IMR-90 (cell line): ENCODE measurements around the gene RAB27A. TPM values are rescaled to one million over a fixed set of nuclear protein-coding genes. Genes with fewer than 3 reads are reported as not detected.

Source experiments
- ATAC-seq: fragments of 200-7000 bp; cut with Tn5 transposase; 2 replicates; pipeline ENCODE4 v1.9.1; 2020; ENCODE audit warnings: low read depth, mild to moderate bottlenecking, moderate library complexity
- BruUV-seq: library from RNA; stranded (reverse); fragments of 400-500 nt; replicated peaks from 2 replicates; lab custom pipeline; 2021; lab: Mats Ljungman, UMichigan
- CTCF ChIA-PET: fragments of 300-600 bp; formaldehyde crosslinking; extraction: SDS; loops from one replicate; lab custom pipeline; 2021; ENCODE audit warnings: antibody characterized with exemption; lab: Yijun Ruan, JAX
- POLR2A ChIA-PET: fragments of 300-600 bp; sonication (Branson Sonifier 250); formaldehyde crosslinking; loops from one replicate; lab custom pipeline; 2022; ENCODE audit warnings: antibody characterized with exemption; ENCODE audit not compliant: unreplicated experiment; lab: Charles Lee
- DNase-seq: peaks from one replicate; pipeline ENCODE4 v3.0.0; 2013
- H2AFZ ChIP-seq: replicated peaks from 2 replicates; pipeline ENCODE3; 2013; ENCODE audit warnings: low read length, mild to moderate bottlenecking; ENCODE audit not compliant: poor library complexity
- H2AK5ac ChIP-seq: 2 replicates; pipeline ENCODE4 v1.6.1; 2013; ENCODE audit warnings: low read depth, low read length, inconsistent platforms
- H2AK9ac ChIP-seq: replicated peaks from 2 replicates; pipeline ENCODE3; 2013; ENCODE audit warnings: mild to moderate bottlenecking, low read depth, low read length, moderate library complexity; ENCODE audit not compliant: poor library complexity
- H2BK120ac ChIP-seq: 2 replicates; pipeline ENCODE4 v1.6.1; 2013; ENCODE audit warnings: low read depth, low read length, inconsistent platforms
- H2BK15ac ChIP-seq: 3 replicates; pipeline ENCODE4 v1.6.1; 2013; ENCODE audit warnings: low read depth, low read length, inconsistent platforms
- H2BK20ac ChIP-seq: 2 replicates; pipeline ENCODE4 v1.6.1; 2013; ENCODE audit warnings: low read depth, mild to moderate bottlenecking, inconsistent platforms, low read length, moderate library complexity
- H2BK5ac ChIP-seq: 2 replicates; pipeline ENCODE4 v1.6.1; 2013; ENCODE audit warnings: mild to moderate bottlenecking, low read depth, low read length, inconsistent platforms; ENCODE audit not compliant: poor library complexity, severe bottlenecking
- H3K14ac ChIP-seq: replicated peaks from 2 replicates; pipeline ENCODE4 v1.6.1; 2013; ENCODE audit warnings: low read depth, low read length, inconsistent platforms
- H3K18ac ChIP-seq: 2 replicates; pipeline ENCODE4 v1.6.1; 2013; ENCODE audit warnings: low read depth, low read length, control low read depth
- H3K23ac ChIP-seq: 2 replicates; pipeline ENCODE4 v1.6.1; 2013; ENCODE audit warnings: low read depth, low read length, inconsistent platforms
- H3K27ac ChIP-seq: 2 replicates; pipeline ENCODE4 v1.5.1; 2013; ENCODE audit warnings: mild to moderate bottlenecking, control low read depth, low read length; ENCODE audit not compliant: insufficient read depth
- H3K27me3 ChIP-seq: 2 replicates; pipeline ENCODE4 v1.6.1; 2013; ENCODE audit warnings: low read length; ENCODE audit not compliant: control insufficient read depth, insufficient read depth
- H3K36me3 ChIP-seq: 2 replicates; pipeline ENCODE4 v1.6.1; 2013; ENCODE audit warnings: low read length, mixed read lengths; ENCODE audit not compliant: control insufficient read depth, insufficient read depth
- H3K4ac ChIP-seq: 2 replicates; pipeline ENCODE4 v1.6.1; 2013; ENCODE audit warnings: low read depth, low read length, inconsistent platforms
- H3K4me1 ChIP-seq: 2 replicates; pipeline ENCODE4 v1.6.1; 2013; ENCODE audit warnings: low read length, mixed read lengths; ENCODE audit not compliant: control insufficient read depth, insufficient read depth
- H3K4me2 ChIP-seq: 2 replicates; pipeline ENCODE4 v1.6.1; 2013; ENCODE audit warnings: low read depth, mild to moderate bottlenecking, control low read depth, low read length, moderate library complexity
- H3K4me3 ChIP-seq: 2 replicates; pipeline ENCODE4 v1.5.1; 2013; ENCODE audit warnings: low read depth, mild to moderate bottlenecking, control low read depth, low read length, moderate library complexity; ENCODE audit not compliant: insufficient read depth
- H3K56ac ChIP-seq: 2 replicates; pipeline ENCODE4 v1.6.1; 2013; ENCODE audit warnings: low read length, inconsistent platforms; ENCODE audit not compliant: insufficient read depth; ENCODE audit errors: extremely low read depth
- H3K79me1 ChIP-seq, 2 experiments: 2 replicates each; pipeline ENCODE4 v1.6.1; 2013; ENCODE audit warnings: low read length in 2 of 2, inconsistent platforms in 1 of 2, low read depth in 1 of 2
- H3K9ac ChIP-seq: 2 replicates; pipeline ENCODE4 v1.6.1; 2013; ENCODE audit warnings: low read depth, low read length, control low read depth
- H3K9me1 ChIP-seq: 2 replicates; pipeline ENCODE4 v1.6.1; 2013; ENCODE audit warnings: low read length, inconsistent platforms; ENCODE audit not compliant: insufficient read depth
- H3K9me3 ChIP-seq: 2 replicates; pipeline ENCODE4 v1.6.1; 2013; ENCODE audit warnings: low read length; ENCODE audit not compliant: control insufficient read depth, insufficient read depth
- H4K20me1 ChIP-seq: 2 replicates; pipeline ENCODE4 v1.6.1; 2013; ENCODE audit warnings: low read length, inconsistent platforms; ENCODE audit not compliant: insufficient read depth
- H4K5ac ChIP-seq: 2 replicates; pipeline ENCODE4 v1.6.1; 2013; ENCODE audit warnings: mild to moderate bottlenecking, low read depth, low read length, control low read depth
- H4K8ac ChIP-seq, 2 experiments: 2 replicates each; pipeline ENCODE4 v1.6.1; 2013; ENCODE audit warnings: low read depth in 2 of 2, low read length in 2 of 2, control low read depth in 1 of 2, inconsistent platforms in 1 of 2
- H4K91ac ChIP-seq: 2 replicates; pipeline ENCODE4 v1.6.1; 2013; ENCODE audit warnings: low read depth, low read length, inconsistent platforms; ENCODE audit not compliant: insufficient read depth
- BHLHE40 ChIP-seq: fragments of 150-350 bp; IDR thresholded peaks from 2 replicates; pipeline ENCODE4 v1.6.1; 2016; ENCODE audit warnings: mild to moderate bottlenecking, low read depth, low read length
- CEBPB ChIP-seq: IDR thresholded peaks from 2 replicates; pipeline ENCODE4 v1.6.1; 2012; ENCODE audit warnings: low read depth, low read length, improper control_type of control experiment
- CTCF ChIP-seq: conservative IDR thresholded peaks from 2 replicates; pipeline ENCODE4 v1.5.1; 2012; ENCODE audit warnings: mild to moderate bottlenecking, low read depth, low read length, improper control_type of control experiment
- RCOR1 ChIP-seq: IDR thresholded peaks from 2 replicates; pipeline ENCODE4 v1.6.1; 2012; ENCODE audit warnings: mild to moderate bottlenecking, low read length, improper control_type of control experiment; ENCODE audit not compliant: insufficient replicate concordance
- RFX5 ChIP-seq: IDR thresholded peaks from 2 replicates; pipeline ENCODE4 v1.8.0; 2012; ENCODE audit warnings: low read depth, mild to moderate bottlenecking, low read length, moderate library complexity
- dilution Hi-C: fragments of 300-500 bp; cut with HindIII; formaldehyde crosslinking; loops from one replicate; pipeline ENCODE4 v1.14.3; 2018; ENCODE audit warnings: low sequenced_read_pairs; ENCODE audit not compliant: unreplicated experiment
- in situ Hi-C: fragments of 300-500 bp; cut with MboI; formaldehyde crosslinking; loops from 3 replicates; pipeline ENCODE4 v1.14.3; 2019; ENCODE audit warnings: low sequenced_read_pairs, inconsistent platforms, mixed read lengths
- intact Hi-C: fragments of 100-400 bp; cut with micrococcal nuclease; formaldehyde crosslinking; loops from 2 replicates; pipeline ENCODE4 v1.10.0; 2022
- polyA plus RNA-seq, 3 experiments: library from polyadenylated mRNA; depleted of rRNA; stranded (reverse); fragments of >200 nt; gene quantifications; 2 replicates each; pipeline ENCODE4 v1.2.3, GENCODE V29; 2012; ENCODE audit warnings: low replicate concordance in 1 of 3
- total RNA-seq: library from RNA; depleted of rRNA; stranded (reverse); fragments of >200 nt; gene quantifications from 2 replicates; pipeline ENCODE4 v1.2.3, GENCODE V29; 2012

The RAB27A gene
- total and polyA plus RNA-seq, 2 of the 4 experiments (the other 2 are of a cell fraction) = 4.8 to 13.7 TPM

GRCh38 chr15:55179141-55179540 lies 110.5 kb downstream of the RAB27A start:
- Histone ChIP-seq H2AFZ (no peak overlapping the region), H3K23ac (no peak overlapping the region), H3K4ac (no peak overlapping the region), H2AK5ac (no peak overlapping the region), H3K9me3 (no peaks in the 10 kb centered on the region), H3K9ac (no peak overlapping the region), H2BK15ac (no peak overlapping the region), H2AK9ac (no peak overlapping the region), H4K91ac (no peak overlapping the region), H2BK120ac (no peak overlapping the region), H3K27ac (no peak overlapping the region), H3K9me1 (no peaks in the 10 kb centered on the region), H3K4me1 (no peaks in the 10 kb centered on the region), H3K56ac (no peak overlapping the region), H3K4me2 (no peak overlapping the region), H4K5ac (no peak overlapping the region), H3K4me3 (no peak overlapping the region), H3K79me1 (peaks cover 0 to 7% of the 10 kb centered on the region in 2 experiments; a peak in 1 of 4 replicates), H4K20me1 (no peaks in the 10 kb centered on the region; the same call in 1 of the 2 replicates), H2BK20ac (no peak overlapping the region), H3K36me3 (peaks cover 12% of the 10 kb centered on the region), H3K27me3 (no peaks in the 10 kb centered on the region), H3K18ac (no peak overlapping the region), H3K14ac (no peak overlapping the region), H2BK5ac (no peak overlapping the region), H4K8ac (no peak overlapping the region)
- in situ Hi-C loops = no loop called here
- BruUV-seq = no TSS peak
- ChIA-PET CTCF (no interaction called here), POLR2A (no interaction called here)
- TF ChIP-seq RFX5 (no peak), CEBPB (no peak), RCOR1 (no peak), CTCF (no peak), BHLHE40 (no peak)
- dilution Hi-C loops = no loop called here
- ATAC-seq = no peak
- intact Hi-C loops = no loop called here
- no peak for DNase-seq
